ENCODE measurements around the gene NLN.
"Not testable (repeated sequence)": the region's sequence is repeated elsewhere in the genome, so short reads cannot be mapped to it uniquely, and the experiment has no call there.

The NLN gene

GRCh38 chr5:65832152-65832551 is 110.1 kb downstream of the NLN start:
- no peak for DNase-seq (ENCODE audit: low read depth, low spot score)

DNA sequence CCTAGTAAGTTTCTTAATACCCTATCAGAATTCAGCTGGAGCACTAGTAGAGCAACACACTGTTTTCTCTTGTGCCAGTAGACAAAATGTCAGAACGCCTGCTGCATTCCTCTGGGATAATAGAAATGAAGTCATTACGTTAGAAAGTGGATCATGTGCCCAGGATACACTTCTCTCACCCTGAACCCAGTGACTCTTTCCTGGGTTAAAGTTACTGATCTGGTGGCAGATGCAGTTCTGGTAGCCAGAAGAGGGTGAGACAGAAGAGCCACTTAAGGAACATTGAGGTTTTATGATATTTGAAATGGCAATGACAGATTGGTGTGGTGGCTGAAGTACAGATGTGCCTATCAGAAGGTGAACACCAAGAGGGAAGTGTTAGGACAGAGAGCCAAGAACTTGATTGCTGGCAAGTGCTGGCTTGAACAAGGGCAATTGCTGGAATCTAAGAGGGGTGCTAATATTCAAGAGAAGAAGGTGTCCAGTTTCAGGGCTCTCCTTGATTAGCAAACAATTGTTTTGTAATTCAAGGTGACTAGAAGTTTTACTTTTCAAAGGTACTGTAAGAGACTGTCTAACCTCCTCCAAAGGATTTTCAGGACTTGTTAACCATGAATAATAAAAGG is 110.7 kb downstream of the NLN start:
- no peak for DNase-seq (ENCODE audit: low read depth, low spot score)

DNA sequence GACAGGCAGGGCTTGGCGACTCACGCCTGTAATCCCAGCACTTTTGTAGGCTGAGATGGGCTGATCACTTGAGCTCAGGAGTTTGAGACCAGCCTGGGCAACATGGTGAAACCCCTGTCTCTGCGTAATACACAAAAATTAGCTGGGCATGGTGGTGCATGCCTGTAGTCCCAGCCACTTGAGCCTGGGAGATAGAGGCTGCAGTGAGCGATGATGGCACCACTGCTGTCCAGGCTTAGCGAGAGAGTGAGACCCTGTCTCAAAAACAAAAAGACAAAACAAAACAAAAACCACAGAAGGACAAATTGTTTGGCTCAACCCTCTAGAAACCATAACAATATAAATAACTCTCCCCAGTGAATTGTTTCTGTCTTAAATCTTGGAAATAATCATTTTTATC is 111.8 kb downstream of the NLN start:
- DNase-seq (ENCODE audit: low read depth, low spot score): no peak

GRCh38 chr5:65834306-65834705 is 112.3 kb downstream of the NLN start:
- DNase-seq (ENCODE audit: low read depth, low spot score): no peak

DNA sequence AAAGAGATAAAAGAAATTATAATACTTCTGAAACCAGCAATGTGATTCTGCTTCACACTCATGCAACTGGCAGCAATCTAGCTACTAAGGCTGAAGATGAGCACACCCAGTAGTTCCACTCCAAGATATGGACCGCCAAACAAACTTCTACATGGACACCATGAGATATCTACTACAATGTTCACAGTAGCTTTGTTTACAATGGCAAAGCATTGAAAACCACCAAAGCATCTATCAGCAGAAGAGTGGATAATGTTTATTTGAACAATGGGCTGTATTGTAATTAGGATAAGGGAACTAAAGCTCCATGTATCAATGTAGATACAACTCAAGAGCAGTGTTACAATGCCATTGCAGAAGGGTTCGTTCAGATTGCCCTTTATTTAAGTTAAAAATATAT is 113.2 kb downstream of the NLN start:
- DNase-seq (ENCODE audit: low read depth, low spot score): no peak

- DNase-seq (ENCODE audit: low read depth, low spot score): peak; percentile 64
Measured at GRCh38 chr5:65837139-65837538, 115.1 kb downstream of the NLN start.

- DNase-seq (ENCODE audit: low read depth, low spot score): not testable (repeated sequence)
Measured at GRCh38 chr5:65839170-65839569, 117.2 kb downstream of the NLN start.

GRCh38 chr5:65840071-65840470 is 118.1 kb downstream of the NLN start:
- no peak for DNase-seq (ENCODE audit: low read depth, low spot score)

DNA sequence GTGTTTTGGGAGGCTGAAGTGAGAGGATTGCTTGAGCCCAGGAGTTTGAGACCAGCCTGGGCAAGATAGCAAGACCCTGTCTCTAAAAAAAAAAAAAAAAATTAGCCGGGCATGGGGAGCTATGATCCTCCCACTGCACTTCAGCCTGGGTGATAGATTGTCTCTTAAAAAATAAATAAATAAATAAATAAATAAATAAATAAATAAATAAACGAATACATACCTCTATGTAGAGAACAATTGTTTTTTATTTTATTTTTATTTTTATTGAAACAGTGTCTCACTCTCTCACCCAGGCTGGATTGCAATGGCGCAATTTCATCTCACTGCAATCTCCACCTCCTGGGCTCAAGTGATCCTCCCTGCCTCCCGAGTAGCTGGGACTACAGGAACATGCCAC is 122.8 kb downstream of the NLN start:
- DNase-seq (ENCODE audit: low read depth, low spot score): not testable (repeated sequence)

GRCh38 chr5:65846101-65846500 is 124.1 kb downstream of the NLN start:
- DNase-seq (ENCODE audit: low read depth, low spot score): no peak

DNA sequence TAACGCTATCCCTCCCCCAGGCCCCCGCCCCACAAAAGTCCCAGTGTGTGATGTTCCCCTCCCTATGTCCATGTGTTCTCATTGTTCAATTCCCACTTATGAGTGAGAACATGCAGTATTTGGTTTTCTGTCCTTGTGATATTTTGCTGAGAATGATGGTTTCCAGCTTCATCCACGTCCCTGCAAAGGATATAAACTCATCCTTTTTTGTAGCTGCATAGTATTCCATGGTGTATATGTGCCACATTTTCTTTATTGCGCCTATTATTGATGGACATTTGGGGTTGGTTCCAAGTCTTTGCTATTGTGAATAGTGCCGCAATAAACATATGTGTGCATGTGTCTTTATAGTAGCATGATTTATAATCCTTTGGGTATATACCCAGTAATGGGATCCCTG is 125.0 kb downstream of the NLN start:
- not testable (repeated sequence) for DNase-seq (ENCODE audit: low read depth, low spot score)

- DNase-seq (ENCODE audit: low read depth, low spot score): not testable (repeated sequence)
Measured at GRCh38 chr5:65849918-65850317, 127.9 kb downstream of the NLN start.

- no peak for DNase-seq (ENCODE audit: low read depth, low spot score)
Measured at GRCh38 chr5:65854925-65855324, 132.9 kb downstream of the NLN start.

- peak; percentile 37 for DNase-seq (ENCODE audit: low read depth, low spot score)
Measured at GRCh38 chr5:65855766-65856315, 133.8 kb downstream of the NLN start.

DNA sequence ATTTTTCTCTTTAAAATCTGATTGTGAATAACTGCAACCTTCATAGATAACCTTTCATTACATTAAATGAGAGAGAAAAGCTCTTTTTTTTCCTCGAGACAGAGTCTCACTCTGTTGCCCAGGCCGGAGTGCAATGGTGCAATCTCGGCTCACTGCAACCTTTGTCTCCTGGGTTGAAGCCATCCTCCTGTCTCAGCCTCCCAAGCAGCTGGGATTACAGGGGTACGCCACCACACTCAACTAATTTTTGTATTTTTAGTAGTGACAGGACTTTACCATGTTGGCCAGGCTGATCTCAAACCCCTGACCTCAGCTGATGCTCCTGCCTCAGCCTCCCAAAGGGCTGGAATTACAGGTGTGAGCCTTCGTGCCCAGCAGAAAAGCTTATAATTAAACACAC is 134.5 kb downstream of the NLN start:
- no peak for DNase-seq (ENCODE audit: low read depth, low spot score)

DNA sequence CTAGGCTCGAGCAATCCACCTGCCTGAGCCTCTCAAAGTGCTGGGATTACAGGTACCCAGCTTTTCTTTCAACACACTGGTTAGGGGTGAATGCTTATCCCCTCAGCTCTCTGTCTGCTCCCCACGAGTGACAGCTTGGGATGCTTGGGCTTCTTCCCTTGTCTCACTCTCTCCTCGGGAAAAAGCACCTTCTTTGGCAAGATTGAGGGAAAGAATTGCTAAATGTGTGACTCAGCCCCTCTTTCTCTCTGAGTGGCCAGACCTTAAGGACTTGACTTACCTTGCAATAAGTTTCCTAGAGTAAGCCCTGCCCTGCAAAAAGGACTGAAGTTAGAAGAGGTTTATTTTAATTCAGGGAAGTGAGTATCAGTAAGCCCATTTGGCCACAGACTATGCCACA is 136.3 kb downstream of the NLN start:
- peak; percentile 26 for DNase-seq (ENCODE audit: low read depth, low spot score)

GRCh38 chr5:65861830-65862241 is 139.8 kb downstream of the NLN start:
- peak; percentile 95 for DNase-seq (ENCODE audit: low read depth, low spot score)

- DNase-seq (ENCODE audit: low read depth, low spot score): peak; percentile 51
Measured at GRCh38 chr5:65862384-65862783, 140.4 kb downstream of the NLN start.

DNA sequence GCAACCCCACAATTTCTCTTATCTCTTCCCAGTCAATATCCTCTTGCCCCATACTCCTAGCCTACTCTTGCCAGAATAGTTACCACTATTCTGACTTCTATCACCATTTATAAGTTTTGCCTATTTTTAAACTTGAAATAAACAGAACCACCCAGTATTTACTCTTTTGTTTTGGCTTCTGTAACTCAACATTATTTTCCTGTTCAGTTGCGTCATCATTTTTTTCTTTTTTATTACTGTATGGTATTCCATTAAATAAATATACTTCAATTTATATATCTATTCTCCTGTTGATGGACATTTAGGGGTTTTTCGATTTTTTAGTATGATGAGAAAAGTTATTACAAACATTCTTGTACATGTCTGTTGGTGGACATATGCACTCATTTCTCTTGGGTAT is 141.7 kb downstream of the NLN start:
- DNase-seq (ENCODE audit: low read depth, low spot score): no peak

- no peak for DNase-seq (ENCODE audit: low read depth, low spot score)
Measured at GRCh38 chr5:65866837-65867521, 145.0 kb downstream of the NLN start.

GRCh38 chr5:65867542-65868195 is 145.7 kb downstream of the NLN start:
- DNase-seq (ENCODE audit: low read depth, low spot score): peak; percentile 26

DNA sequence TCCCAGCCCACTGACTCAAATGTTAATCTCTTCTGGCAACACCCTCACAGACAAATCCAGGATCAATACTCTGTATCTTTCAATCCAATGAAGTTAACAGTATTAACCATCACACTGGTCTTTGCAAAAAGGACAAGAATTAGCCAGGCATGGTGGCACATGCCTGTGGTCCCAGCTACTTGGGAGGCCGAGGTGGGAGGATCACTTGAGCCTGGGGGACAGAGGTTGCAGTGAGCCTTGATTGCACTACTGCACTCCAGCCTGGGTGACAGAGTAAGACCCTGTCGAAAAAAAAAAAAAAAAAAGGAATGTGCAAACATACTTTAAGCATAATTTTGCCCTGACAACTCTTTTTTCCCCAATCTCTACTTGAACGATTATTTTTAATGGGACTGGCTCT is 146.5 kb downstream of the NLN start:
- DNase-seq (ENCODE audit: low read depth, low spot score): no peak

DNA sequence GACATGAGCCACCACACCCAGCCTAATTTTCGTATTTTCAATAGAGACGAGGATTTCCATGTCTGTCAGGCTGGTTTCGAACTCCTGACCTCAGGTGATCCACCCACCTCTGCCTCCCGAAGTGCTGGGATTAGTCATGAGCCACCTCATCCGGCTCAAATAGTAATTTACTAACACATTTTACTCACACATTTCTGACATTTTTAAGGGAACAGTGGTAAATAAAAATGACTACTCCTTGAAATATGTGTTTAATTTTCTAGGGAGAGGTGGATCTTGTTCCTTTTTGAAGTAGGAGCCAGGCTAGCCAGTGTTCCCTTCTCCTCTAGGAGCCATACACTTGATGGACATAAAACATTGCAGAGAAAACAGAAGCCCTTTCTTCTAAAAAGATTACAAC is 149.2 kb downstream of the NLN start:
- peak; percentile 73 for DNase-seq (ENCODE audit: low read depth, low spot score)

All from astrocyte of the hippocampus (primary cell).